ENCODE measurements around the gene SOX1.

DNA sequence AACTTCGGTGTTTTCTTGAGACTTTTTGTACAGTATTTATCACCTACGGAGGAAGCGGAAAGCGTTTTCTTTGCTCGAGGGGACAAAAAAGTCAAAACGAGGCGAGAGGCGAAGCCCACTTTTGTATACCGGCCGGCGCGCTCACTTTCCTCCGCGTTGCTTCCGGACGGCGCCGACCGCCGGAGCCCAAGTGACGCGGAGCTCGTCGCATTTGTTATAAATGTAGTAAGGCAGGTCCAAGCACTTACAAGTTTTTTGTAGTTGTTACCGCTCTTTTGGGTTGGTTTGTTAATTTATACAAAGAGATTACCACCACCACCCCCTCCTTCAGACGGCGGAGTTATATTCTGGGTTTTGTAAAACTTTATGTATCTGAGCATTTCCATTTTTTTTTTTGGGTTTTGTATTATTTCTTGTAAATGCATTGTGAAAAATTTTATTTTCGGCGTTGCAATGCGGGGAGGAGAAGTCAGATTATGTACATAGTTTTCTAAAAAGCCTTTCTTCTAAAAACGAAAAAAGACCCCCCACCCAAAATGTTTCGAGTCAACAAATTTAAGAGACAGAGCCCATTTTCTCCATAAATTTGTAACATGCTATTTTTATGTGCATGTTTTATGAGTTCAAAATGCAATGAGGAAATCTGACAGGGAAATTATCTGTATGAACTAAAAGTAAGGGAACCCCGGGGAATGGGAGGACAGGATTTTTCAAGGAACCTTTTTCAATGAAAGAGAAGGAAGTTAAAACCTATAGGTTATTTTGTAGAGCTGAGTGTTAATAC lies 2.3 kb downstream of the SOX1 start:
- TF ChIP-seq, protein P1, sequence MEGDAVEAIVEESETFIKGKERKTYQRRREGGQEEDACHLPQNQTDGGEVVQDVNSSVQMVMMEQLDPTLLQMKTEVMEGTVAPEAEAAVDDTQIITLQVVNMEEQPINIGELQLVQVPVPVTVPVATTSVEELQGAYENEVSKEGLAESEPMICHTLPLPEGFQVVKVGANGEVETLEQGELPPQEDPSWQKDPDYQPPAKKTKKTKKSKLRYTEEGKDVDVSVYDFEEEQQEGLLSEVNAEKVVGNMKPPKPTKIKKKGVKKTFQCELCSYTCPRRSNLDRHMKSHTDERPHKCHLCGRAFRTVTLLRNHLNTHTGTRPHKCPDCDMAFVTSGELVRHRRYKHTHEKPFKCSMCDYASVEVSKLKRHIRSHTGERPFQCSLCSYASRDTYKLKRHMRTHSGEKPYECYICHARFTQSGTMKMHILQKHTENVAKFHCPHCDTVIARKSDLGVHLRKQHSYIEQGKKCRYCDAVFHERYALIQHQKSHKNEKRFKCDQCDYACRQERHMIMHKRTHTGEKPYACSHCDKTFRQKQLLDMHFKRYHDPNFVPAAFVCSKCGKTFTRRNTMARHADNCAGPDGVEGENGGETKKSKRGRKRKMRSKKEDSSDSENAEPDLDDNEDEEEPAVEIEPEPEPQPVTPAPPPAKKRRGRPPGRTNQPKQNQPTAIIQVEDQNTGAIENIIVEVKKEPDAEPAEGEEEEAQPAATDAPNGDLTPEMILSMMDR (tag by site-specific recombination; IDR thresholded peaks at IDR 0.05): no peak
- TF ChIP-seq ZNF335 (tag by site-specific recombination; conservative IDR thresholded peaks at IDR 0.05) (peak; percentile 68), TCF7L2 (IDR thresholded peaks at IDR 0.05; ENCODE audit: borderline replicate concordance, low read depth, low read length) (no peak), ZNF292 (tag by site-specific recombination; IDR thresholded peaks at IDR 0.05; ENCODE audit: borderline replicate concordance, low read depth) (no peak), ZNF544 (tag by site-specific recombination; IDR thresholded peaks at IDR 0.05) (no peak)
- TF ChIP-seq, protein P2, sequence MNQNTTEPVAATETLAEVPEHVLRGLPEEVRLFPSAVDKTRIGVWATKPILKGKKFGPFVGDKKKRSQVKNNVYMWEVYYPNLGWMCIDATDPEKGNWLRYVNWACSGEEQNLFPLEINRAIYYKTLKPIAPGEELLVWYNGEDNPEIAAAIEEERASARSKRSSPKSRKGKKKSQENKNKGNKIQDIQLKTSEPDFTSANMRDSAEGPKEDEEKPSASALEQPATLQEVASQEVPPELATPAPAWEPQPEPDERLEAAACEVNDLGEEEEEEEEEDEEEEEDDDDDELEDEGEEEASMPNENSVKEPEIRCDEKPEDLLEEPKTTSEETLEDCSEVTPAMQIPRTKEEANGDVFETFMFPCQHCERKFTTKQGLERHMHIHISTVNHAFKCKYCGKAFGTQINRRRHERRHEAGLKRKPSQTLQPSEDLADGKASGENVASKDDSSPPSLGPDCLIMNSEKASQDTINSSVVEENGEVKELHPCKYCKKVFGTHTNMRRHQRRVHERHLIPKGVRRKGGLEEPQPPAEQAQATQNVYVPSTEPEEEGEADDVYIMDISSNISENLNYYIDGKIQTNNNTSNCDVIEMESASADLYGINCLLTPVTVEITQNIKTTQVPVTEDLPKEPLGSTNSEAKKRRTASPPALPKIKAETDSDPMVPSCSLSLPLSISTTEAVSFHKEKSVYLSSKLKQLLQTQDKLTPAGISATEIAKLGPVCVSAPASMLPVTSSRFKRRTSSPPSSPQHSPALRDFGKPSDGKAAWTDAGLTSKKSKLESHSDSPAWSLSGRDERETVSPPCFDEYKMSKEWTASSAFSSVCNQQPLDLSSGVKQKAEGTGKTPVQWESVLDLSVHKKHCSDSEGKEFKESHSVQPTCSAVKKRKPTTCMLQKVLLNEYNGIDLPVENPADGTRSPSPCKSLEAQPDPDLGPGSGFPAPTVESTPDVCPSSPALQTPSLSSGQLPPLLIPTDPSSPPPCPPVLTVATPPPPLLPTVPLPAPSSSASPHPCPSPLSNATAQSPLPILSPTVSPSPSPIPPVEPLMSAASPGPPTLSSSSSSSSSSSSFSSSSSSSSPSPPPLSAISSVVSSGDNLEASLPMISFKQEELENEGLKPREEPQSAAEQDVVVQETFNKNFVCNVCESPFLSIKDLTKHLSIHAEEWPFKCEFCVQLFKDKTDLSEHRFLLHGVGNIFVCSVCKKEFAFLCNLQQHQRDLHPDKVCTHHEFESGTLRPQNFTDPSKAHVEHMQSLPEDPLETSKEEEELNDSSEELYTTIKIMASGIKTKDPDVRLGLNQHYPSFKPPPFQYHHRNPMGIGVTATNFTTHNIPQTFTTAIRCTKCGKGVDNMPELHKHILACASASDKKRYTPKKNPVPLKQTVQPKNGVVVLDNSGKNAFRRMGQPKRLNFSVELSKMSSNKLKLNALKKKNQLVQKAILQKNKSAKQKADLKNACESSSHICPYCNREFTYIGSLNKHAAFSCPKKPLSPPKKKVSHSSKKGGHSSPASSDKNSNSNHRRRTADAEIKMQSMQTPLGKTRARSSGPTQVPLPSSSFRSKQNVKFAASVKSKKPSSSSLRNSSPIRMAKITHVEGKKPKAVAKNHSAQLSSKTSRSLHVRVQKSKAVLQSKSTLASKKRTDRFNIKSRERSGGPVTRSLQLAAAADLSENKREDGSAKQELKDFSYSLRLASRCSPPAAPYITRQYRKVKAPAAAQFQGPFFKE (tag by site-specific recombination; IDR thresholded peaks at IDR 0.05; ENCODE audit: borderline replicate concordance): no peak
